GM18519 (cell line): ENCODE results near the gene TCP11.

Experiments used
- ATAC-seq: cut with Tn5 transposase; IDR thresholded peaks from one replicate; pipeline ENCODE4 v1.9.1; 2021; ENCODE audit warnings: mild to moderate bottlenecking, moderate library complexity; ENCODE audit not compliant: unreplicated experiment, low FRiP score

TCP11 gene

DNA sequence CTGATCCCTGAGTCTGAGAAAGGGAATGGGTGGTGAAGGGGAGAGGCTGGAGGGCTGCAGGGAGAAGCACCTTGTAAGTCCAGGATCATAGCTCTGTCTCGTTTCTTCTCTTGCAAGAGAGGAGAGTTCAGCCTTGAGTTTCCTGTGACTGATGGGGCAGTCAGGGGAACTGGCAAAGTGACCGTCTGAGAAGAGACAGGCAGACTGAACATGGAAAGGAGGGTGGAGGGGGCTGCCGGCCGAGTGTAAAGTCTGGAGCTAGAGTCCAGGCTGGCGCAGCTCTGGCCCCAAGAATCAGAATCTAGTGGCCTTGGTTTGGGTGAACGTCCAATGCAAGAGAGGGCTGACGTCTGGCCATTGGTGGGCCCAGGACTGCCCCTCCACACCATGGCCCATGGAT lies 72.5 kb downstream of the TCP11 start:
- no peak for ATAC-seq

DNA sequence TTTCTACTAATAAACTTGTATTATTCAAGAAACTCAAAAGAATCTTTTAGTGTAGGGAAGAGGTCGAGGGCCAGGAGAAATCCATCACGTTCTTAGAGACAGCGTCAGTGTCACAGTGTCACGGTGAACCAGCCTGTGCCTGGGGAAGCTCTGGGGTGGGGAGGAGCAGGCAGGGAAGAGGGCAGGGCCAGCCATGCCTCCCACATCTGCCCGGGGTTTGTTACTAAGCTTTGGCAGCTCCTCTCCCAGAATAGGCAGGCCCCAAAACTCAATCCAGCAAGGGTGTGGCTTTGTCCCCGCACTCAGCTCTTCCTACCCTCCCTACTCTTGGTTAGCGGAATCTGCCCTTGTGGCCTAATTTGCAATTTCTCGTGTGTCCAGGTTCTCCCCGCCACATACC lies 72.9 kb downstream of the TCP11 start:
- no peak for ATAC-seq
